Stimulated activated CD4-positive, alpha-beta T cell treated with anti-CD3 and anti-CD28 coated beads, TNF-alpha, amount 100 ng/mL, for 4 hours (primary cell): ENCODE measurements around the gene RIN1.
A peak's percentile ranks its signal among the peaks of the same experiment; 100 is the strongest.
"Not testable (repeated sequence)": the region's sequence is repeated elsewhere in the genome, so short reads cannot be mapped to it uniquely, and the experiment has no call there.

Experiments
- DNase-seq, 3 experiments: peaks; one replicate each; pipeline ENCODE4 v3.0.0-alpha.2; 2020; ENCODE audit warnings: low read depth in 3 of 3

The RIN1 gene

DNA sequence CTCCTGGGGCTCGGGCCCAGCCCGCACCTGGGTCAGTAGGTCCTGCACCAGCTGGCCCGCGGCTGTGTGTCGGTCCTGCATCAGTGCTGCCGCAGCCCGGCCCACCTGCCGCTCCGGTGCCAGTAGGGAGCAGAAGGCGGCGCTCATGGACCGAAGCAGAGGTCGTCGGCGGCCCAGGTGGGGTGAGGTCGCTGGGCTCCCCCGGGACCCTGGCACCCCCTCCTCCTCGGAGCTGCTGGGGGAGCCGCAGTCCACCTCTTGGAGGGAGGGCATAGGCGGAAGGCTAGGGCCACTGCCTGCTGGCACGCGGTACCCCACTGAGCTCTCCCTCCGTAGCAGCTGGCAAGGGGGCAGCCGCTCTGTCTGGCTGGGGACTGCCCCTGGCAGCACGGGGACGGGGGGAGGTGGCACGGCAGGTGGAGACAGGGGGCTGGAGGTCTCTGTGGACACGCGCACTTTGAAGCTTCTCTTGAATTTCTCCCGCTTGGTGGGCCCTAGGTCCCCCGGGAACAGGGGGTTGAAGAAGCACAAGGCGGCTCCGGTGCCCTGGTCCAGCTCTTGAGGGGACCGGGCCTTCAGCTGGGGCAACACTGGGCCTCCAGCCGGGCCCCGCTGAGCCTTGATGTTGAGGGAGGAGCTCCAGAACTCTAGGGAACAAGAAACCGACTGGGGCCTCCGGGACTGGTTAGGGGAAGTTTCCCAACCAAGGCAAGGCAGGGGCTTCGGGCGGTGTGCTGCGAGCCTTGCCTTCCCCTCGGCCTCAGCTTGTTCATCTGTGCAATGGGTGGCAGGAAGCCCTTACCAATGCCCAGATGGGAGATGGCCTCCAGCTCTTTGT is 1.4 kb downstream of the RIN1 start:
- DNase-seq: no peak

GRCh38 chr11:66333896-66334604 is 2.2 kb downstream of the RIN1 start:
- no peak for DNase-seq

GRCh38 chr11:66333220-66333877 is 2.9 kb downstream of the RIN1 start:
- no peak for DNase-seq

DNA sequence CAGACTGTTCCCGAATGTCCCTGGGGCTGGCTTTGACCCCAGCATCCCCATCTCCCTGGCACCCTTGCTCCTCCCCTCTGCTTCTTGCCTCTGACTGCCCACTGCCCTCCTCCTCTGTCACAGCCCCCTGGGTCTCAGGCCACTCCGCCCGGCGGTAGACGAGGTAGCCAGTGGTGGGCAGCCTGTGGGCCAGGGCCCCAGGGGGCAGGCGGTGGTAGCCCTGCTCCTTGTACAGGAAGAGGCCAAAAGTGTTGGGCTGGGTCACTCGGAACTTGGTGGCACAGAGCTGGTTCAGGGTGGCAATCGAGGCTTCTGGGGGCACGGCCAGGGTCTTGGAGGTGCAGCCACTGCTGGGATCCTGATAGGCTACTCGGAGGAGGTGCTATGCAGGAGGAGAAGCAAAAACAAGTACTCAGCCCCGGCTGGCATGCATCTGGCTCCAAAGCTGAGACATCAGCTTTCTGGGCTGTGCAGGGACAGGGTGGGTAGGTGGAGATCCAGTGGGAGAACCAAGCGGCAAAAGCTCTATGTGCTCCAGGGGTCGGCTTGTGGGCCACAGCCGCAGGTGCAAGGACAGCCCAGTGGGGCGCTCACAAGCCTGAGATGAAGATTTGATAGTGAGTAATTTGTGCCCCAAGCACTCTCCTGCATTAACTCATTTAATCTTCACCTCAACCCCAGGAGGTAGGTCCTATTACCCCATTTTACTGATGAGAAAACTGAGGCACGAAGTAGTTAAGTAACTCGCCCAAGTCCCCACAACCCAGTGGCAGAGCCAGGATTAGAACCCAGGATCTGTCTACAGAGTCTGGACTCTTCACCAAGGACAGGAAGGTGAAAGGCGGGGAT is 3.6 kb downstream of the RIN1 start:
- no peak for DNase-seq

GRCh38 chr11:66331542-66332370 is 4.5 kb downstream of the RIN1 start:
- DNase-seq: no peak

GRCh38 chr11:66330931-66331330 is 5.3 kb downstream of the RIN1 start:
- DNase-seq: no peak

DNA sequence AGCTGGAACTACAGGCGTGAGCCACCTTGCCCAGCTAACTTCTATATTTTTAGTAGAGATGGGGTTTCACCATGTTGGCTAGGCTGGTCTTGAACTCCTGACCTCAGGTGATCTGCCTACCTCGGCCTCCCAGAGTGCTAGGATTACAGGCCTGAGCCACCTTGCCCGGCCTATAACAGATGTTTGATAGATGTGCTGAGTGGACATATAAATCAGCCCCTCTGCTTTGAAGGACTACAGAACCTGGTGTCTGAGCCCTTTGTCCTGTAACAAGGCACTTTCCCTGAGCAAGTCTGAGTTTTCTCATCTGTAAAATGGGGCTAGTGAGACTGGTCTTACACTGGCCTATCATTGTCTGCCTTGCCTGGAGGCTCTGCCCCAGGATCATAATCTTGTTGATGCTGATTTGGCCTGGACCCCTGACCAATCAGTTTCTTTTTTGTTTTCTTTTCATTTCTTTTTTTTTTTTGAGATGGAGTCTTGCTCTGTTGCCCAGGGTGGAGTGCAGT is 7.0 kb downstream of the RIN1 start:
- DNase-seq: no peak

- DNase-seq: peak; percentile 61 to 69 (median 67)
Observed at GRCh38 chr11:66328302-66329144, 7.7 kb downstream of the RIN1 start.

DNA sequence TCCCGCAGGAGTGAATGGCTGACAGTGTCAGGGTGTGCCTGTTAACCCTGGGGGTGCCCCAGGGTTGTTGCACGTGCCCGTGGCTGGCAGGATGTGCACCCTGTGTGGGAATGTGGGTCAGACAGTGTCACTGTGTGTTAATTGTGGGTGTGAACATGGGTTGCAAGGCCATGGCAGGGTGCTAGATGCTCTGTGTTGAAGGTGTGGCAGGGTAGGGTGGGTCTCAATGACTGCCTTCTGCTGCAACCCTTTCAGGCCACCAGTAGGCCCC is 8.3 kb downstream of the RIN1 start:
- no peak for DNase-seq

DNA sequence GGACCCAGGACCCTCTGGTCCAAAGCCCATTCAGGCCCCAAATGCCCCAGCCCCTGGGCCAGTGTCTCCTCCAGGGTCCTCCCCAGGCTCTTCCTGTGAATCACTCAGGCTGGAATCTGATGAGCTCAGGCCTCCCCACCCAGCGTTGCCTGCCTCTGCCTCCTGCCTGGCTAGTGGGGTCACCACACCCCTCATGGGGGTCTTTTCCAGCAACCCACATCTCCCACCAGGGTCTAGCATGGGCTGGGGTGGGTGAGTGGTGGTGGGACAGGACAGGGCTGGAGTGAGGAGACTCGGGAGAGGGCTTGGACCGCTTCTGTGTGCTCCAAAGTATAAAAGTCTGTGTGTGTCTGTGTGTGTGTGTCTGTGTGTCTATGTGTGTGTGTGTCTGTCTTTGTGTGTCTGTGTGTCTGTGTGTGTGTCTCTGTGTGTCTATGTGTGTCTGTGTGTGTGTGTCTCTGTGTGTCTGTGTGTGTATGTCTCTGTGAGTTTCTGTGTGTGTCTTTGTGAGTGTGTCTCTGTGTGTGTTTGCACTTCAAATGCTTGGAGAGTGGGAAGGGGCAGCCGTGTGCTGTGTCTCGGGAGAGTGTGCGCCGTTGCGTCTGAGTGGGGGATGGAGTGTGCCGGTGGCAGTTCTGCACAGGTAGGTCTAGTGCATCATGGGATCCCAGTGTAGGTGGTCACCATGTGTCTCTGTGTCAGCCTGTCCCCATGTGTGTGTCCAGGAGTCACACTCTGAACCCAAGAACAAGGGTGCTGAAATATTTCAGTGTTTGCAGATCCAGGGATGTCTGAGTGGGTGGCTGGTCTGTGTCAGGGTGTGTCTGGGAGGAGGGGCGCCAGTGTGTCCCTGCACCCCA is 8.8 kb downstream of the RIN1 start:
- no peak for DNase-seq

DNA sequence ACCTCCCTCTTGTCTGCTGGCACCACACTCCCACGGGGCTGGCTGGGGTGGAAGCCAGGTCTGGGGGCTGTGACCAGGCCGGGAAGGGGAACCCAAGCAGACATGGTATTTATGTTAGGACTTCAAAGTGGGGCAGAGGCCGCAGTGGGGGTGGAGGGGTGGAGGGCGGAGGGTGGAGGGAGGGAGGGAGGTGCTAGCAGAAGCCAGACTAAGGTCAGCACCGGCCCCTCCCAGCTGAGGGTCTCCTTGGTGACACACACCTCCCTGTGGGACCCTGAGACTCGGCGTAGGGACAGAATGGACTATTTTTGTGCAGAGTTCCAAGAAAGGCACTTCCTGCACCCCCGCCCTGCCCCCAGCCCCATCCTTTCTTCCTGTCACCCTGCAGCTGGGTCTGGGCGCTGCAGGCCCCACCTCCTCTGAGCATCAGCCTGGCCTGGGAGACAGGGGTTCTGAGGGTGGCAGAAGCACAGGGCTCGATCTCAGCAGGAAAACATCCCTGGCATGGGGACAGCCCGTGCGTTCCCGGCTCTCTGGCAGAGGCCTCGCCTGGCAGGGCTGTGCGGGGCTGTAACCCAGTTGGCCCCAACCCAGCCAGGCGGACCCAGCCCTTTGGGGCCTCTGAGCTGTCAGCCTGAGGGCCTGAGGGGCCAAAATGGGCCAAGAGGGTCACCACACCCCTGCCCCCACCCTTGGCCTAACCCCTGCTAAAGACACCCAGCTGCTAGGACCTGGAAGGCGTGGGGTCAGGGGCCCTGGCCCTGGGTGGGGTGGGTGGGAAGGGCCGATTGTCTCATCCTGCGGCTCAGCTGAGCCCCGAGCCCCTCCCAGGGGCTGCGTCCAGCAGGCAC is 9.7 kb downstream of the RIN1 start:
- DNase-seq: no peak

DNA sequence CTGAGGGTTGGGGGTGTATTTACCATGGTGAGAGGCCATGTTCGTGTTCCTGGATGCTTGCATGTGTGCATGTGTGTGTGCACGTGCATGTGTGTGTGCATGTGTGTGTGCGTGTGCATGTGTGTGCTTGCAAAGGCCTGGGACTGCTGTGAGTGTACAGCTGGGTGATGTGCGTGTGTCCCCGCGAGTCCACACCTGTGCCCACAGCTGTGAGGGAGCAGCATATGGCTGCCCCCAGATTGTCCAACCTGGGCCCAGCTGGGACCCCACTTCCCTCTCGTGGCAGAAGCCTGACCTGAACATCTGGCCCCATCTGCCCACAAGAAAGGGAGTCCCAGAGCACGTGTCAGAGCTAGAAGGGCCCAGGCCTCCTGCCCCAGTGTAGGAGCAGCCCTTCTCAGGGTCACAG is 11.0 kb downstream of the RIN1 start:
- DNase-seq: no peak

- no peak for DNase-seq
Observed at GRCh38 chr11:66324664-66325063, 11.6 kb downstream of the RIN1 start.

- DNase-seq: no peak
Observed at GRCh38 chr11:66323684-66324083, 12.6 kb downstream of the RIN1 start.

DNA sequence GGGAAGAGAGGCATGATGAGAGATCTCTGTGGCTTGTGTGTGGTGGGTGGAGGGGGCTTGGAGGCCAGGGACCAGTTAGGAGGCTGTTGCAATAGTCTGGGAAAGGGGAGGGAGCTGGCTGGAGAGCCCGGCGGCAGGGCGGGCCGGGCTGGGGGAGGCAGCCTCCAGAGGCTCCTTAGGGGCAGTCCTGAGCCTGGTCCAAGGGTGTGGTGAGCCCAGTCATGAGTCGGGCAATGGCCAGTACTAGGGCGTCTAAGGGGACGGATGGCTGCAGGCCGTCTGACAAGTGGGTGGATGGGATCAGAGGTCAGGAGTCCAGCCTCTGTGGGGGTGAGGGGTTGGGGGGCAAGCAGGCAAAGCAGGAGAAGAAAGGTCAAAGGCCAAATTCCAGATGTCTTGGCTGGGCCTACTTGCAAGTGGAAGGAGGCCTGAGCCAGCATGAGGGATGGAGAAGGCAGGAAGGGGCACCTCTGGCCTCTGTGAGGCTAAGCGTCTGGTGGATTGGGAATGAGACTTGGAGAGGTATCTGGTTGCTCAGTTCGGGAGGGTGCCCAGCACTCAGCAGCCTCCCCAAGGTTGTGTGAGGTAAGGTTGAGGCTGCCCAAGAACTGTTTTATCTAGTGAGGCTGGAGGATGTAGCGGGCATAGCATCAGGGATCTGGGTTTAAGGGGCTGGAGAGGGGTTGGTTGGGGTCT is 13.4 kb downstream of the RIN1 start:
- DNase-seq: no peak

DNA sequence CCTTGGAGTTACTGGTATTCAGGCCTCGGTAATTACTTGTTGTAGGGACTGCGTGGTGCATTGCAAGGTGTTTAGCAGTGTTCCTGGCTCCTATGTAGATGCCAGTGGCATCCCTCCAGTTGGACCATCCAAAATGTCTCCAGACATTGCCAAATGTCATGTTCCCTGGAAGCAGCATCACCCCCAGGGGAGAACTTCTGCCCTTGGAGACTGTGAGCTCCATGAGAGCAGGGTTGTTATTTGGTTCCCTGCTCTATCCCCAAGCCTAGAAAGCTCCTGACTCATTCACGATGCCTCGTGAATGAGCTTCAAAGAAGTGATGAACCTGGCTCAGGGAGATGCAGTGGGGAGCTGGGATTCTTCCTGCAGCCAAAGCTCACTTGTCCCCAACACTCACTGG is 14.6 kb downstream of the RIN1 start:
- DNase-seq: no peak

DNA sequence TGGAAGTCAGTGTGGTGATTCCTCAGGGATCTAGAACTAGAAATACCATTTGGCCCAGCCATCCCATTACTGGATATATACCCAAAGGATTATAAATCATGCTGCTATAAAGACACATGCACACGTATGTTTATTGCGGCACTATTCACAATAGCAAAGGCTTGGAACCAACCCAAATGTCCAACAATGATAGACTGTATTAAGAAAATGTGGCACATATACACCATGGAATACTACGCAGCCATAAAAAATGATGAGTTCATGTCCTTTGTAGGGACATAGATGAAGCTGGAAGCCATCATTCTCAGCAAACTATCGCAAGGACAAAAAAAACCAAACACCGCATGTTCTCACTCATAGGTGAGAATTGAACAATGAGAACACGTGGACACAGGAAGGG is 15.5 kb downstream of the RIN1 start:
- not testable (repeated sequence) for DNase-seq
